Caco-2 (cell line): ENCODE results near the gene PSMD1. TPM values are rescaled to one million over a fixed set of nuclear protein-coding genes. Genes with fewer than 3 reads are reported as not detected.

ENCODE experiments used
- BruUV-seq: library from RNA; stranded (reverse); fragments of 400-500 nt; replicated peaks from 2 replicates; lab custom pipeline; 2021; lab: Mats Ljungman, UMichigan
- CTCF ChIA-PET: fragments of 300-600 bp; sonication (Branson Sonifier 250); formaldehyde crosslinking; loops from one replicate; lab custom pipeline; 2022; ENCODE audit warnings: antibody characterized with exemption; lab: Charles Lee
- POLR2A ChIA-PET: fragments of 300-600 bp; sonication (Branson Sonifier 250); formaldehyde crosslinking; loops from one replicate; lab custom pipeline; 2022; ENCODE audit warnings: antibody characterized with exemption; lab: Charles Lee
- DNase-seq, 2 experiments: peaks; one replicate each; pipeline versions ENCODE4 v3.0.0 to v3.0.0-alpha.2; 2020 to 2022
- H3K27me3 ChIP-seq: replicated peaks from 2 replicates; pipeline ENCODE4 v1.6.0; 2011; ENCODE audit warnings: low read length; ENCODE audit not compliant: control insufficient read depth, insufficient read depth
- H3K36me3 ChIP-seq: 2 replicates; pipeline ENCODE4 v1.5.1; 2011; ENCODE audit warnings: low read length; ENCODE audit not compliant: control insufficient read depth, insufficient read depth
- H3K4me1 ChIP-seq: fragments of 250-450 bp; sonication (Bioruptor Pico); 2 replicates; pipeline ENCODE4 v1.5.1; 2020; ENCODE audit warnings: mild to moderate bottlenecking
- H3K4me3 ChIP-seq: 2 replicates; pipeline ENCODE4 v1.5.1; 2011; ENCODE audit warnings: low read depth, mild to moderate bottlenecking, control low read depth, low read length
- H3K9me3 ChIP-seq: fragments of 250-450 bp; sonication (Bioruptor Pico); 2 replicates; pipeline ENCODE4 v1.5.1; 2020; ENCODE audit warnings: mild to moderate bottlenecking, moderate library complexity
- H3K27ac Mint-ChIP-seq: one replicate; pipeline ENCODE4 v1.8.0; 2022; ENCODE audit warnings: mixed read lengths; ENCODE audit not compliant: unreplicated experiment
- H3K27me3 Mint-ChIP-seq: one replicate; pipeline ENCODE4 v1.8.0; 2022; ENCODE audit warnings: mixed read lengths; ENCODE audit not compliant: insufficient read depth, unreplicated experiment
- H3K36me3 Mint-ChIP-seq: one replicate; pipeline ENCODE4 v1.8.0; 2022; ENCODE audit warnings: mild to moderate bottlenecking, mixed read lengths; ENCODE audit not compliant: insufficient read depth, unreplicated experiment
- H3K4me1 Mint-ChIP-seq: one replicate; pipeline ENCODE4 v1.8.0; 2022; ENCODE audit warnings: low read depth, mixed read lengths; ENCODE audit not compliant: unreplicated experiment
- H3K4me3 Mint-ChIP-seq: one replicate; pipeline ENCODE4 v1.8.0; 2022; ENCODE audit warnings: mild to moderate bottlenecking, moderate library complexity, mixed read lengths; ENCODE audit not compliant: unreplicated experiment
- H3K9me3 Mint-ChIP-seq: one replicate; pipeline ENCODE4 v1.8.0; 2022; ENCODE audit warnings: mixed read lengths; ENCODE audit not compliant: unreplicated experiment
- intact Hi-C: fragments of 100-400 bp; cut with micrococcal nuclease; formaldehyde crosslinking; loops from one replicate; pipeline ENCODE4 v1.10.0; 2022; ENCODE audit not compliant: unreplicated experiment
- total RNA-seq: library from RNA; stranded (reverse); gene quantifications from 2 replicates; pipeline ENCODE4 v1.2.3, GENCODE V29; 2022
- TF ChIP-seq, protein P1 (sequence below), 2 experiments: fragments of 200-600 bp in 1 of 2; IDR thresholded peaks; 1 replicate in 1 of 2; 2 replicates in 1 of 2; pipeline versions ENCODE4 v1.5.1 to v1.8.0; 2011 to 2022; ENCODE audit warnings: antibody characterized with exemption in 1 of 2, control low read depth in 1 of 2, inconsistent platforms in 1 of 2, low read depth in 1 of 2, low read length in 1 of 2, mild to moderate bottlenecking in 1 of 2, moderate library complexity in 1 of 2; ENCODE audit not compliant: insufficient read depth in 1 of 2, severe bottlenecking in 1 of 2, unreplicated experiment in 1 of 2

Gene PSMD1
- total RNA-seq, 1 experiment from 2014 or later, result 126 TPM

DNA sequence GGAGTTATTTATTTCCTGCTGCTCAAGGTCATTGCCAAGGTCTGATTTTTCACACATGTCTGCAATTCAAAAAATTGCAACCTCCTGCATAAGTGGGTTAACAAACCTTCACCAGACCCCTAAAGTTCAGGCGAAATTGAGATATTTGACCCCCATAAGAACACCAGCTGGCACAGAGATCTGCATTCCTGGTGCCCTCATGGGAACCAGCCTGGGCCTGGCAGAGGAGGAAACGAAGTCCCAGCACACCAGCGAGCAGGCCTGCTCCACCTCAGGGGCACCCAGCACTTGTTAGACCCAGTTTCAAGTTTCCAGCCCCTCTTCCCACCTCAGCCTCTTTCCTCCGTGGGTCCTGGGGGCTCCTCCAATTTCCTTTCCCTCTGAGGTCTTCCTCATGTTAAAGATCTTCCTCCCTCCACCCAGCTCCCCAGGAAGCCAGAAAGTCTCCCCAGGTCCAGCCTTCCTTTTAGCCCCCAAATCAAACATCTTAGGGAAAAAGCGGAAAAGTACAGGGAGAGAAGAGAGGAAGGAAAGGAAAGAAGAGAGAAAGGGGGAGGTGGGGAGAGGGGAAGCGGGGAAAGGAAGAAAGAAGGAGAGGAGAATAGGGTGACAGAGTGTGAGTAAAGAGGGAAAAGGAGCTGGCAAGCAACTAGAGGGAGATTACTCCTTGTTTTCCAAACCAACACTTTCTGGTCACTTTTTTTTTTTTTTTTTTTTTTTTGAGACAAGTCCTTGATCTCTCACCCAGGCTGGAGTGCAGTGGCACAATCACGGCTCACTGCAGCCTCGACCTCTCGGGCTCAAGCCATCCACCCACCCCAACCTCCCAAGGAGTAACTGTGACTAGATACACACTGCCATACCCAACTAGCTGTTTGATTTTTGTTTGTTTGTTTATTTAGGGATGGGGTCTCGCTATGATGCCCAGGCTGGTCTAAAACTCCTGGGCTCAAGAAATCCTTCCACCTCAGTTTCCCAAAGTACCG, 23.2 kb upstream of the PSMD1 start:
- Mint-ChIP-seq H3K27me3 (no peaks in the 10 kb centered on the region), H3K36me3 (peaks cover 2% of the 10 kb centered on the region), H3K4me1 (peaks cover 17% of the 10 kb centered on the region), H3K27ac (peak overlapping the region; percentile 97), H3K9me3 (no peaks in the 10 kb centered on the region), H3K4me3 (peak overlapping the region; percentile 66)
- CTCF ChIA-PET, result interaction anchor here (0.7 to 1.0 kb wide), 3 partner anchors 19 to 1539 kb away, joined by 3 to 4 read pairs (median 3); no protein-coding TSS in a partner anchor
- TF ChIP-seq, protein P1, sequence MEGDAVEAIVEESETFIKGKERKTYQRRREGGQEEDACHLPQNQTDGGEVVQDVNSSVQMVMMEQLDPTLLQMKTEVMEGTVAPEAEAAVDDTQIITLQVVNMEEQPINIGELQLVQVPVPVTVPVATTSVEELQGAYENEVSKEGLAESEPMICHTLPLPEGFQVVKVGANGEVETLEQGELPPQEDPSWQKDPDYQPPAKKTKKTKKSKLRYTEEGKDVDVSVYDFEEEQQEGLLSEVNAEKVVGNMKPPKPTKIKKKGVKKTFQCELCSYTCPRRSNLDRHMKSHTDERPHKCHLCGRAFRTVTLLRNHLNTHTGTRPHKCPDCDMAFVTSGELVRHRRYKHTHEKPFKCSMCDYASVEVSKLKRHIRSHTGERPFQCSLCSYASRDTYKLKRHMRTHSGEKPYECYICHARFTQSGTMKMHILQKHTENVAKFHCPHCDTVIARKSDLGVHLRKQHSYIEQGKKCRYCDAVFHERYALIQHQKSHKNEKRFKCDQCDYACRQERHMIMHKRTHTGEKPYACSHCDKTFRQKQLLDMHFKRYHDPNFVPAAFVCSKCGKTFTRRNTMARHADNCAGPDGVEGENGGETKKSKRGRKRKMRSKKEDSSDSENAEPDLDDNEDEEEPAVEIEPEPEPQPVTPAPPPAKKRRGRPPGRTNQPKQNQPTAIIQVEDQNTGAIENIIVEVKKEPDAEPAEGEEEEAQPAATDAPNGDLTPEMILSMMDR (IDR thresholded peaks at IDR 0.05; ENCODE audit: insufficient read depth in 1 of 2, low read depth in 1 of 2, low read length in 1 of 2, severe bottlenecking in 1 of 2, unreplicated experiment in 1 of 2), result no peak
- POLR2A ChIA-PET, result interaction anchor here (0.6 kb wide), 1 partner anchor 20 kb away, joined by 5 read pairs; no protein-coding TSS in a partner anchor
- peaks cover 62% of the 10 kb centered on the region for H3K4me1 ChIP-seq
- H3K9me3 ChIP-seq, result no peaks in the 10 kb centered on the region
- DNase-seq, result peak in 1 of 2 experiments; percentile 66
- H3K36me3 ChIP-seq, result no peaks in the 10 kb centered on the region
- no peaks in the 10 kb centered on the region for H3K27me3 ChIP-seq
- intact Hi-C loops, result loop anchor here (1.0 to 2.0 kb wide), 4 partner anchors 17 to 163 kb away; no protein-coding TSS in a partner anchor
- TSS peak; percentile 28 for BruUV-seq
- H3K4me3 ChIP-seq, result no peak overlapping the region

DNA sequence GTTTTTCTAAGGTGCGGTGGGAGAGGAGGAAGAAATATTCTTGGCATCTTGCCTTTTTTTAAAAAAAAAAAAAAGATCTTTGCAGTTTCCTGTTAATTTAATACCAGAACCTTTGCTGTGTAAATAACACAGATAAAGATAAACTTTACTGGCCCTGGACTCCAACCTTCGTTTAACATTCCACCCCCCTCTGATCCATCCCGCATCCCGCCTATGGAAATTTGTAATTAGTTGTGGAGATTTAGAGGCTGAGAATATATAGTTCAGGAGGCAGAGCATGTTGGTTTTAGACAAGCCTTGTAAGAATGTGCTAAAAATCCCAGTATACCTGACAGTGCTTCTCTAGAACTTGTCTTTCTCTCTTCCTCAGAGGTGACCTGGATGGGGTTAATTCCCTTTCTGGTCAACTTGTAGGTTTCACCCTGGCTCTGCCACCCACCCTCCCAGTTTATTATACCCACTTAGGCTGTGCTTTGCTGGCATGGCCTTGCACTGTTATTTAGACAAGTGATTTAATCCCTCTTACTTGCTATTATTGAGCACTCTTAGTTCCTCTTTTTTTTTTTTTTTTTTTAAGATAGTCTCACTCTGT, 22.3 kb upstream of the PSMD1 start:
- POLR2A ChIA-PET, result no interaction called here
- DNase-seq, result peak; percentile 66 to 70
- CTCF ChIA-PET, result no interaction called here
- H3K27me3 ChIP-seq, result no peaks in the 10 kb centered on the region
- H3K4me3 ChIP-seq, result no peak overlapping the region
- H3K27ac Mint-ChIP-seq, result peak overlapping the region; percentile 97
- H3K9me3 Mint-ChIP-seq, result no peaks in the 10 kb centered on the region
- H3K27me3 Mint-ChIP-seq, result no peaks in the 10 kb centered on the region
- no peak overlapping the region for H3K4me3 Mint-ChIP-seq
- intact Hi-C loops, result loop anchor here (1.0 to 2.0 kb wide), 4 partner anchors 16 to 164 kb away; no protein-coding TSS in a partner anchor
- peaks cover 63% of the 10 kb centered on the region for H3K4me1 ChIP-seq
- H3K4me1 Mint-ChIP-seq, result peaks cover 17% of the 10 kb centered on the region
- H3K36me3 Mint-ChIP-seq, result peaks cover 12% of the 10 kb centered on the region
- TF ChIP-seq, protein P1 (IDR thresholded peaks at IDR 0.05; ENCODE audit: insufficient read depth in 1 of 2, low read depth in 1 of 2, low read length in 1 of 2, severe bottlenecking in 1 of 2, unreplicated experiment in 1 of 2), result no peak
- H3K36me3 ChIP-seq, result no peaks in the 10 kb centered on the region
- BruUV-seq, result no TSS peak
- no peaks in the 10 kb centered on the region for H3K9me3 ChIP-seq

DNA sequence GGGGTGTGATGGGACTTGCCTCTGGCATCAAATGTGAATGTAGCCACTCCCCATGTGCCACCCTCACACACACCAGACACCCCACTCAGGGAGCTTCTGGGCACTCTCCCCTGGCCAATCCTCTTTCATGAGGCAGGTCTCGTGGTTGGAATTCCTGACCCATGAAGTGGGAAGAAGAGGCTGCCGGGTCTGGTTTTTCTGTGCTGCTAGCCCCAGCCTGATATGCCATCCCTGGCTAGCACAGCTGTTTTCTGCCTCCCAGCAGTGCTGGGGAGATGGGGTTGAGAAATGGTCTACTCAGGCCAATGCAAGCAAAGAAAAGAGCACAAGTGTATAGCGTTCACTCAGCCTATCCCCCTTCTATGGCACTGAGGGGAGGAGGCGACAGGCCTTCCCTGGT, 20.5 kb upstream of the PSMD1 start:
- Histone ChIP-seq H3K4me1 (peaks cover 70% of the 10 kb centered on the region), H3K9me3 (no peaks in the 10 kb centered on the region), H3K36me3 (no peaks in the 10 kb centered on the region), H3K27me3 (no peaks in the 10 kb centered on the region), H3K4me3 (no peak overlapping the region)
- Mint-ChIP-seq H3K9me3 (no peaks in the 10 kb centered on the region), H3K36me3 (peaks cover 23% of the 10 kb centered on the region), H3K27me3 (no peaks in the 10 kb centered on the region), H3K4me1 (peaks cover 25% of the 10 kb centered on the region), H3K27ac (peak overlapping the region; percentile 72), H3K4me3 (peak overlapping the region; percentile 71)
- TF ChIP-seq, protein P1 (IDR thresholded peaks at IDR 0.05; ENCODE audit: insufficient read depth in 1 of 2, low read depth in 1 of 2, low read length in 1 of 2, severe bottlenecking in 1 of 2, unreplicated experiment in 1 of 2), result no peak
- intact Hi-C loops, result no loop called here
- no peak for DNase-seq
- CTCF ChIA-PET, result no interaction called here
- BruUV-seq, result no TSS peak
- POLR2A ChIA-PET, result interaction anchor here (0.6 to 0.7 kb wide), 2 partner anchors 15 to 30 kb away, joined by 3 to 6 read pairs; no protein-coding TSS in a partner anchor
